IMR-90 (cell line): ENCODE measurements around the gene ZNF512. TPM values are rescaled to one million over a fixed set of nuclear protein-coding genes. Genes with fewer than 3 reads are reported as not detected.

Source experiments
- ATAC-seq: fragments of 200-7000 bp; cut with Tn5 transposase; 2 replicates; pipeline ENCODE4 v1.9.1; 2020; ENCODE audit warnings: low read depth, mild to moderate bottlenecking, moderate library complexity
- Bru-seq: library from RNA; stranded (reverse); fragments of 400-500 nt; gene quantifications from one replicate; lab custom pipeline; 2021; lab: Mats Ljungman, UMichigan
- BruChase-seq, 2 experiments: library from RNA; stranded (reverse); fragments of 400-500 nt; gene quantifications; one replicate each; lab custom pipeline; 2021; lab: Mats Ljungman, UMichigan
- BruUV-seq: library from RNA; stranded (reverse); fragments of 400-500 nt; replicated peaks from 2 replicates; lab custom pipeline; 2021; lab: Mats Ljungman, UMichigan
- CTCF ChIA-PET: fragments of 300-600 bp; formaldehyde crosslinking; extraction: SDS; loops from one replicate; lab custom pipeline; 2021; ENCODE audit warnings: antibody characterized with exemption; lab: Yijun Ruan, JAX
- POLR2A ChIA-PET: fragments of 300-600 bp; sonication (Branson Sonifier 250); formaldehyde crosslinking; loops from one replicate; lab custom pipeline; 2022; ENCODE audit warnings: antibody characterized with exemption; ENCODE audit not compliant: unreplicated experiment; lab: Charles Lee
- DNase-seq: peaks from one replicate; pipeline ENCODE4 v3.0.0; 2013
- H2AFZ ChIP-seq: replicated peaks from 2 replicates; pipeline ENCODE3; 2013; ENCODE audit warnings: low read length, mild to moderate bottlenecking; ENCODE audit not compliant: poor library complexity
- H2AK5ac ChIP-seq: 2 replicates; pipeline ENCODE4 v1.6.1; 2013; ENCODE audit warnings: low read depth, low read length, inconsistent platforms
- H2AK9ac ChIP-seq: replicated peaks from 2 replicates; pipeline ENCODE3; 2013; ENCODE audit warnings: mild to moderate bottlenecking, low read depth, low read length, moderate library complexity; ENCODE audit not compliant: poor library complexity
- H2BK120ac ChIP-seq: 2 replicates; pipeline ENCODE4 v1.6.1; 2013; ENCODE audit warnings: low read depth, low read length, inconsistent platforms
- H2BK15ac ChIP-seq: 3 replicates; pipeline ENCODE4 v1.6.1; 2013; ENCODE audit warnings: low read depth, low read length, inconsistent platforms
- H2BK20ac ChIP-seq: 2 replicates; pipeline ENCODE4 v1.6.1; 2013; ENCODE audit warnings: low read depth, mild to moderate bottlenecking, inconsistent platforms, low read length, moderate library complexity
- H2BK5ac ChIP-seq: 2 replicates; pipeline ENCODE4 v1.6.1; 2013; ENCODE audit warnings: mild to moderate bottlenecking, low read depth, low read length, inconsistent platforms; ENCODE audit not compliant: poor library complexity, severe bottlenecking
- H3K14ac ChIP-seq: replicated peaks from 2 replicates; pipeline ENCODE4 v1.6.1; 2013; ENCODE audit warnings: low read depth, low read length, inconsistent platforms
- H3K18ac ChIP-seq: 2 replicates; pipeline ENCODE4 v1.6.1; 2013; ENCODE audit warnings: low read depth, low read length, control low read depth
- H3K23ac ChIP-seq: 2 replicates; pipeline ENCODE4 v1.6.1; 2013; ENCODE audit warnings: low read depth, low read length, inconsistent platforms
- H3K27ac ChIP-seq: 2 replicates; pipeline ENCODE4 v1.5.1; 2013; ENCODE audit warnings: mild to moderate bottlenecking, control low read depth, low read length; ENCODE audit not compliant: insufficient read depth
- H3K27me3 ChIP-seq: 2 replicates; pipeline ENCODE4 v1.6.1; 2013; ENCODE audit warnings: low read length; ENCODE audit not compliant: control insufficient read depth, insufficient read depth
- H3K36me3 ChIP-seq: 2 replicates; pipeline ENCODE4 v1.6.1; 2013; ENCODE audit warnings: low read length, mixed read lengths; ENCODE audit not compliant: control insufficient read depth, insufficient read depth
- H3K4ac ChIP-seq: 2 replicates; pipeline ENCODE4 v1.6.1; 2013; ENCODE audit warnings: low read depth, low read length, inconsistent platforms
- H3K4me1 ChIP-seq: 2 replicates; pipeline ENCODE4 v1.6.1; 2013; ENCODE audit warnings: low read length, mixed read lengths; ENCODE audit not compliant: control insufficient read depth, insufficient read depth
- H3K4me2 ChIP-seq: 2 replicates; pipeline ENCODE4 v1.6.1; 2013; ENCODE audit warnings: low read depth, mild to moderate bottlenecking, control low read depth, low read length, moderate library complexity
- H3K4me3 ChIP-seq: 2 replicates; pipeline ENCODE4 v1.5.1; 2013; ENCODE audit warnings: low read depth, mild to moderate bottlenecking, control low read depth, low read length, moderate library complexity; ENCODE audit not compliant: insufficient read depth
- H3K56ac ChIP-seq: 2 replicates; pipeline ENCODE4 v1.6.1; 2013; ENCODE audit warnings: low read length, inconsistent platforms; ENCODE audit not compliant: insufficient read depth; ENCODE audit errors: extremely low read depth
- H3K79me1 ChIP-seq, 2 experiments: 2 replicates each; pipeline ENCODE4 v1.6.1; 2013; ENCODE audit warnings: low read length in 2 of 2, inconsistent platforms in 1 of 2, low read depth in 1 of 2
- H3K9ac ChIP-seq: 2 replicates; pipeline ENCODE4 v1.6.1; 2013; ENCODE audit warnings: low read depth, low read length, control low read depth
- H3K9me1 ChIP-seq: 2 replicates; pipeline ENCODE4 v1.6.1; 2013; ENCODE audit warnings: low read length, inconsistent platforms; ENCODE audit not compliant: insufficient read depth
- H3K9me3 ChIP-seq: 2 replicates; pipeline ENCODE4 v1.6.1; 2013; ENCODE audit warnings: low read length; ENCODE audit not compliant: control insufficient read depth, insufficient read depth
- H4K20me1 ChIP-seq: 2 replicates; pipeline ENCODE4 v1.6.1; 2013; ENCODE audit warnings: low read length, inconsistent platforms; ENCODE audit not compliant: insufficient read depth
- H4K5ac ChIP-seq: 2 replicates; pipeline ENCODE4 v1.6.1; 2013; ENCODE audit warnings: mild to moderate bottlenecking, low read depth, low read length, control low read depth
- H4K8ac ChIP-seq, 2 experiments: 2 replicates each; pipeline ENCODE4 v1.6.1; 2013; ENCODE audit warnings: low read depth in 2 of 2, low read length in 2 of 2, control low read depth in 1 of 2, inconsistent platforms in 1 of 2
- H4K91ac ChIP-seq: 2 replicates; pipeline ENCODE4 v1.6.1; 2013; ENCODE audit warnings: low read depth, low read length, inconsistent platforms; ENCODE audit not compliant: insufficient read depth
- BHLHE40 ChIP-seq: fragments of 150-350 bp; IDR thresholded peaks from 2 replicates; pipeline ENCODE4 v1.6.1; 2016; ENCODE audit warnings: mild to moderate bottlenecking, low read depth, low read length
- FOS ChIP-seq: fragments of 150-350 bp; IDR thresholded peaks from 2 replicates; pipeline ENCODE4 v1.6.1; 2016; ENCODE audit warnings: low read depth, low read length
- MAZ ChIP-seq: IDR thresholded peaks from 2 replicates; pipeline ENCODE4 v1.6.1; 2012; ENCODE audit warnings: low read depth, mild to moderate bottlenecking, low read length, improper control_type of control experiment, moderate library complexity, borderline replicate concordance
- MXI1 ChIP-seq: IDR thresholded peaks from 2 replicates; pipeline ENCODE4 v1.6.1; 2012; ENCODE audit warnings: low read depth, mild to moderate bottlenecking, low read length, moderate library complexity, borderline replicate concordance
- POLR2A ChIP-seq: IDR thresholded peaks from 2 replicates; pipeline ENCODE4 v1.6.1; 2012; ENCODE audit warnings: mild to moderate bottlenecking, low read depth, low read length
- RAD21 ChIP-seq: IDR thresholded peaks from 2 replicates; pipeline ENCODE4 v1.6.1; 2012; ENCODE audit warnings: low read length, improper control_type of control experiment
- RCOR1 ChIP-seq: IDR thresholded peaks from 2 replicates; pipeline ENCODE4 v1.6.1; 2012; ENCODE audit warnings: mild to moderate bottlenecking, low read length, improper control_type of control experiment; ENCODE audit not compliant: insufficient replicate concordance
- WGBS, 2 experiments: methylation state at CpG; one replicate each; pipeline versions ENCODE4 v1.1.5 to v1.1.7; 2013; ENCODE audit warnings: missing lambda C conversion rate in 2 of 2; ENCODE audit not compliant: insufficient read length in 1 of 2; ENCODE audit errors: extremely low coverage in 2 of 2; 5-methylcytosine and 5-hydroxymethylcytosine counted together
- dilution Hi-C: fragments of 300-500 bp; cut with HindIII; formaldehyde crosslinking; loops from one replicate; pipeline ENCODE4 v1.14.3; 2018; ENCODE audit warnings: low sequenced_read_pairs; ENCODE audit not compliant: unreplicated experiment
- in situ Hi-C: fragments of 300-500 bp; cut with MboI; formaldehyde crosslinking; loops from 3 replicates; pipeline ENCODE4 v1.14.3; 2019; ENCODE audit warnings: low sequenced_read_pairs, inconsistent platforms, mixed read lengths
- intact Hi-C: fragments of 100-400 bp; cut with micrococcal nuclease; formaldehyde crosslinking; loops from 2 replicates; pipeline ENCODE4 v1.10.0; 2022
- long read RNA-seq: library from polyadenylated mRNA; unstranded; transcript quantifications from one replicate; pipeline ENCODE4 v2.0.0, GENCODE V29; 2021; ENCODE audit not compliant: unreplicated experiment
- polyA plus RNA-seq, 3 experiments: library from polyadenylated mRNA; depleted of rRNA; stranded (reverse); fragments of >200 nt; gene quantifications; 2 replicates each; pipeline ENCODE4 v1.2.3, GENCODE V29; 2012; ENCODE audit warnings: low replicate concordance in 1 of 3
- total RNA-seq: library from RNA; depleted of rRNA; stranded (reverse); fragments of >200 nt; gene quantifications from 2 replicates; pipeline ENCODE4 v1.2.3, GENCODE V29; 2012; rRNA removed
- TF ChIP-seq, protein P1 (sequence below): fragments of 150-350 bp; IDR thresholded peaks from 2 replicates; pipeline ENCODE4 v1.6.1; 2017; ENCODE audit warnings: mild to moderate bottlenecking, antibody characterized with exemption, low read length, low read depth

Gene ZNF512, protein sequence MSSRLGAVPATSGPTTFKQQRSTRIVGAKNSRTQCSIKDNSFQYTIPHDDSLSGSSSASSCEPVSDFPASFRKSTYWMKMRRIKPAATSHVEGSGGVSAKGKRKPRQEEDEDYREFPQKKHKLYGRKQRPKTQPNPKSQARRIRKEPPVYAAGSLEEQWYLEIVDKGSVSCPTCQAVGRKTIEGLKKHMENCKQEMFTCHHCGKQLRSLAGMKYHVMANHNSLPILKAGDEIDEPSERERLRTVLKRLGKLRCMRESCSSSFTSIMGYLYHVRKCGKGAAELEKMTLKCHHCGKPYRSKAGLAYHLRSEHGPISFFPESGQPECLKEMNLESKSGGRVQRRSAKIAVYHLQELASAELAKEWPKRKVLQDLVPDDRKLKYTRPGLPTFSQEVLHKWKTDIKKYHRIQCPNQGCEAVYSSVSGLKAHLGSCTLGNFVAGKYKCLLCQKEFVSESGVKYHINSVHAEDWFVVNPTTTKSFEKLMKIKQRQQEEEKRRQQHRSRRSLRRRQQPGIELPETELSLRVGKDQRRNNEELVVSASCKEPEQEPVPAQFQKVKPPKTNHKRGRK
- 32.2 and 56.5 TPM in 2 replicates for total RNA-seq
- 17.0 and 25.8 TPM in 2 replicates for polyA plus RNA-seq (2012; rRNA removed)
- 4.5 and 7.7 TPM in 2 replicates for polyA plus RNA-seq (2012; cell fraction: cytosol; rRNA removed)
- 5.6 and 47.4 TPM in 2 replicates for polyA plus RNA-seq (2012; cell fraction: nucleus; rRNA removed; ENCODE audit: low replicate concordance)
- percentile 86 among the genes with signal in this experiment for Bru-seq, nascent RNA
- BruChase-seq, experiment 1, labeled RNA remaining after a 6-hour chase: percentile 90 among the genes with signal in this experiment
- percentile 96 among the genes with signal in this experiment for BruChase-seq, experiment 2, labeled RNA remaining after a 2-hour chase
- long read RNA-seq, transcript ZNF512-201 (14 exons, 3,541 nt): major isoform, 7 of 15 reads
- long read RNA-seq, transcript ZNF512-208 (13 exons, 3,543 nt): minor isoform, 5 of 15 reads
- long read RNA-seq, partial matches to known transcripts: 0 of 15 reads
- long read RNA-seq, other reads (novel, unspliced or antisense): 0 of 15 reads

DNA sequence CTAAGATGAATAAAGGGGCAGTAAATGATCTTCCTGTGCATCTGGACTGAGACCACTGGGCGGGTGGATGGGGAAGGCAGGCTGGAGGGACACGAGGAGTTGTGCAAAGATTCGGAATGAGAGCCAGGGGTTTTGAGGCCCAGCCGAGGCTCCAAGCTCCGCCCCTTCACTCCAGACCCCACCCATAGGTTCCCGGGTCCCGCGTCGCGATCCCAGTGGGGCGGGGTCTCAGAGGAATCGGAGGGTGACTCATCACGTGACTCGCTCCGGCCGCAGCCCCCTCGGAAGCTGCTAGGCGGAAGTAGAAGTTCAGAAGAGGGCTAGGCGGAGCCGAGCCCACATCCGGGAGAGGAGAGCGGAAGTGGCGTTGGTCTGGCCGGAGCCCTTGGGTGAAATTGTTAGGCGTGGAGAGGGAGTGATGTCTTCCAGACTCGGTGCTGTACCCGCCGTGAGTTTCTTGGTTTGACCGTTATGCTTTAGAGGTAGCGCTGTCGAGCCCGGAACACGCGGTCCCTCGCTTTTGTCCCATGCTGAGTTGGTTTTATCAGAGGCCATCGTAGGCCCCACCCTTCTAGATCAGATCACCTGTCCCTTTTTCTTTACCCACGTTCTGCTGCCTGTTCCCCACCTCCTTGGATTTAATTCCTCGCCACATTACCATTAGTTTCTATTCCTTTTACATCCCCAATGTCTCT is at the start of gene ZNF512:
ZNF512 (plus strand) TSS at position 348 of the 695 bp plus-strand sequence; CDS start at position 419, 71 bp downstream.
- ChIA-PET CTCF (no interaction called here), POLR2A (interaction anchor here (1.0 kb wide), 1 partner anchor 14 kb away, joined by 3 read pairs; no protein-coding TSS in a partner anchor)
- peak within 1 kb of the TSS; percentile 87 for H2AK9ac ChIP-seq
- peak within 1 kb of the TSS; percentile 72 for H3K9ac ChIP-seq
- in situ Hi-C loops (no loop called here), intact Hi-C loops (no loop called here), dilution Hi-C loops (no loop called here)
- peak within 1 kb of the TSS; percentile 53 for H3K18ac ChIP-seq
- ATAC-seq (peak; percentile 96), DNase-seq (peak; percentile 91)
- peak within 1 kb of the TSS; percentile 96 for H3K14ac ChIP-seq
- peak within 1 kb of the TSS; percentile 74 for H3K23ac ChIP-seq
- H2AK5ac ChIP-seq: peak within 1 kb of the TSS; percentile 83
- H3K4me1 ChIP-seq: peaks cover 3% of the 10 kb centered on the region; the same call in 1 of the 2 replicates
- peak within 1 kb of the TSS; percentile 87 to 99 for H4K8ac ChIP-seq
- H2BK120ac ChIP-seq: peak within 1 kb of the TSS; percentile 70
- peak within 1 kb of the TSS; percentile 95 for H4K5ac ChIP-seq
- H3K9me1 ChIP-seq: peaks cover 6% of the 10 kb centered on the region; the same call in 1 of the 2 replicates
- WGBS, 2 experiments: 0% methylated on average over 11 of the region's 38 CpGs; no CpG with 5 or more reads in 1 of the 2 experiments
- peak within 1 kb of the TSS; percentile 93 for H2AFZ ChIP-seq
- peaks cover 12% of the 10 kb centered on the region; the same call in 1 of the 2 replicates for H4K20me1 ChIP-seq
- peak within 1 kb of the TSS; percentile 29 for H2BK5ac ChIP-seq
- TF ChIP-seq RAD21: 0 out of 2 replicates have a peak, but pooled peaks have one; percentile 7
- peak; percentile 75 for TF ChIP-seq FOS
- TF ChIP-seq MAZ: peak; percentile 78
- TF ChIP-seq, protein P1, sequence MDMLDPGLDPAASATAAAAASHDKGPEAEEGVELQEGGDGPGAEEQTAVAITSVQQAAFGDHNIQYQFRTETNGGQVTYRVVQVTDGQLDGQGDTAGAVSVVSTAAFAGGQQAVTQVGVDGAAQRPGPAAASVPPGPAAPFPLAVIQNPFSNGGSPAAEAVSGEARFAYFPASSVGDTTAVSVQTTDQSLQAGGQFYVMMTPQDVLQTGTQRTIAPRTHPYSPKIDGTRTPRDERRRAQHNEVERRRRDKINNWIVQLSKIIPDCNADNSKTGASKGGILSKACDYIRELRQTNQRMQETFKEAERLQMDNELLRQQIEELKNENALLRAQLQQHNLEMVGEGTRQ: peak; percentile 94
- peak; percentile 86 for TF ChIP-seq BHLHE40
- TF ChIP-seq POLR2A: peak; percentile 73; the same call in 1 of the 2 replicates
- no peak for TF ChIP-seq MXI1
- no peak for TF ChIP-seq RCOR1
- peak within 1 kb of the TSS; percentile 69 for H3K4me3 ChIP-seq
- H3K79me1 ChIP-seq: peaks cover 10 to 33% of the 10 kb centered on the region in 2 experiments
- H3K4me2 ChIP-seq: peak within 1 kb of the TSS; percentile 98
- no peaks in the 10 kb centered on the region for H3K27me3 ChIP-seq
- H2BK20ac ChIP-seq: peak within 1 kb of the TSS; percentile 50
- H2BK15ac ChIP-seq: peak within 1 kb of the TSS; percentile 71; the same call in 2 of the 3 replicates
- H4K91ac ChIP-seq: peak within 1 kb of the TSS; percentile 93
- H3K27ac ChIP-seq: peak within 1 kb of the TSS; percentile 38
- no peaks in the 10 kb centered on the region for H3K36me3 ChIP-seq
- H3K56ac ChIP-seq: peak within 1 kb of the TSS; percentile 85
- no TSS peak for BruUV-seq
- peak within 1 kb of the TSS; percentile 93 for H3K4ac ChIP-seq
- peaks cover 2% of the 10 kb centered on the region; the same call in 1 of the 2 replicates for H3K9me3 ChIP-seq
